H1 (cell line): Measurements from ENCODE around the gene TMPRSS13. TPM values are rescaled to one million over a fixed set of nuclear protein-coding genes. Genes with fewer than 3 reads are reported as not detected.

Source experiments
- CTCF ChIA-PET: fragments of 300-600 bp; sonication (Branson Sonifier 250); formaldehyde crosslinking; loops from one replicate; lab custom pipeline; 2021; ENCODE audit not compliant: partially characterized antibody; lab: Charles Lee
- POLR2A ChIA-PET: fragments of 300-600 bp; sonication (Branson Sonifier 250); formaldehyde crosslinking; loops from one replicate; lab custom pipeline; 2021; ENCODE audit warnings: inconsistent platforms; ENCODE audit not compliant: partially characterized antibody; lab: Charles Lee
- DNase-seq, 2 experiments: peaks; one replicate each; pipeline versions ENCODE4 v3.0.0 to v3.0.0-alpha.2; 2010 to 2022; ENCODE audit warnings: low spot score in 2 of 2, low read depth in 1 of 2, mixed read lengths in 1 of 2
- FAIRE-seq: peaks from 2 replicates; lab custom pipeline; 2011; peaks lifted over from hg19 to GRCh38; lab: Jason Lieb, UNC
- H2AFZ ChIP-seq: 2 replicates; pipeline ENCODE4 v1.8.1; 2012; ENCODE audit warnings: low read length, inconsistent platforms
- H2AK5ac ChIP-seq: 2 replicates; pipeline ENCODE4 v1.6.1; 2013; ENCODE audit warnings: low read depth, low read length
- H2BK120ac ChIP-seq: replicated peaks from 2 replicates; pipeline ENCODE3; 2013; ENCODE audit warnings: low read depth, low read length, inconsistent platforms
- H2BK12ac ChIP-seq: 2 replicates; pipeline ENCODE4 v1.6.1; 2013; ENCODE audit warnings: low read depth, low read length
- H2BK15ac ChIP-seq: 2 replicates; pipeline ENCODE4 v1.6.1; 2013; ENCODE audit warnings: low read length
- H2BK20ac ChIP-seq: 2 replicates; pipeline ENCODE4 v1.6.1; 2013; ENCODE audit warnings: low read length
- H2BK5ac ChIP-seq: 2 replicates; pipeline ENCODE4 v1.6.1; 2013; ENCODE audit warnings: low read depth, low read length
- H3K14ac ChIP-seq: 2 replicates; pipeline ENCODE4 v1.6.1; 2013; ENCODE audit warnings: inconsistent platforms; ENCODE audit not compliant: insufficient read length
- H3K18ac ChIP-seq: 2 replicates; pipeline ENCODE4 v1.6.1; 2013; ENCODE audit warnings: low read length; ENCODE audit errors: extremely low read depth
- H3K23ac ChIP-seq: 2 replicates; pipeline ENCODE4 v1.6.1; 2013; ENCODE audit warnings: inconsistent platforms; ENCODE audit not compliant: insufficient read length
- H3K23me2 ChIP-seq: 2 replicates; pipeline ENCODE4 v1.6.1; 2013; ENCODE audit warnings: low read depth, low read length
- H3K27ac ChIP-seq: 2 replicates; pipeline ENCODE4 v1.6.1; 2011; ENCODE audit warnings: low read depth, low read length, inconsistent platforms
- H3K27me3 ChIP-seq, 4 experiments: replicated peaks in 1 of 4; 1 replicate in 1 of 4; 2 replicates in 3 of 4; pipeline versions ENCODE4 v1.6.1 to v1.8.1; 2011 to 2013; ENCODE audit warnings: low read length in 3 of 4, mild to moderate bottlenecking in 3 of 4, inconsistent platforms in 2 of 4, mixed read lengths in 2 of 4, moderate library complexity in 1 of 4; ENCODE audit not compliant: control insufficient read depth in 3 of 4, insufficient read depth in 3 of 4; ENCODE audit errors: extremely low read depth in 1 of 4
- H3K36me3 ChIP-seq, 4 experiments: 2 replicates each; pipeline versions ENCODE4 v1.6.1 to v1.8.1; 2011 to 2013; ENCODE audit warnings: mild to moderate bottlenecking in 4 of 4, low read length in 3 of 4, moderate library complexity in 2 of 4, control low read depth in 1 of 4, inconsistent platforms in 1 of 4; ENCODE audit not compliant: insufficient read depth in 4 of 4, control insufficient read depth in 2 of 4
- H3K4ac ChIP-seq: replicated peaks from 2 replicates; pipeline ENCODE3; 2013; ENCODE audit warnings: low read length, low read depth, mixed read lengths, inconsistent platforms; ENCODE audit not compliant: insufficient read length
- H3K4me1 ChIP-seq, 4 experiments: replicated peaks in 1 of 4; 1 replicate in 1 of 4; 2 replicates in 3 of 4; pipeline versions ENCODE4 v1.6.1 to v1.8.1; 2011 to 2013; ENCODE audit warnings: low read length in 3 of 4, inconsistent platforms in 2 of 4, mixed read lengths in 1 of 4; ENCODE audit not compliant: insufficient read depth in 4 of 4, control insufficient read depth in 3 of 4
- H3K4me2 ChIP-seq, 2 experiments: 2 replicates each; pipeline versions ENCODE4 v1.6.1 to v1.8.1; 2011 to 2013; ENCODE audit warnings: low read depth in 2 of 2, low read length in 2 of 2, control low read depth in 1 of 2, inconsistent platforms in 1 of 2, mild to moderate bottlenecking in 1 of 2; ENCODE audit not compliant: insufficient read depth in 1 of 2
- H3K4me3 ChIP-seq, 4 experiments: fragments of 200-600, 300-600 bp in 1 of 4; sonication (generic), shearing (Covaris generic), sonication (Bioruptor Twin) in 1 of 4; 2 replicates each; pipeline versions ENCODE4 v1.5.1 to v1.8.1; 2011 to 2016; ENCODE audit warnings: low read length in 4 of 4, low read depth in 3 of 4, control low read depth in 2 of 4, inconsistent platforms in 2 of 4, mild to moderate bottlenecking in 2 of 4, mixed read lengths in 1 of 4, moderate library complexity in 1 of 4; ENCODE audit not compliant: insufficient read depth in 2 of 4; ENCODE audit errors: extremely low read depth in 1 of 4
- H3K56ac ChIP-seq: replicated peaks from 2 replicates; pipeline ENCODE3; 2013; ENCODE audit warnings: low read depth, mild to moderate bottlenecking, mixed read lengths, low read length, inconsistent platforms; ENCODE audit not compliant: insufficient read length
- H3K79me1 ChIP-seq: 2 replicates; pipeline ENCODE4 v1.6.1; 2013; ENCODE audit warnings: low read depth, low read length, control low read depth
- H3K79me2 ChIP-seq, 2 experiments: 2 replicates each; pipeline versions ENCODE4 v1.6.1 to v1.8.1; 2012 to 2013; ENCODE audit warnings: low read length in 2 of 2, mild to moderate bottlenecking in 2 of 2, inconsistent platforms in 1 of 2; ENCODE audit not compliant: insufficient read depth in 2 of 2, control insufficient read depth in 1 of 2
- H3K9ac ChIP-seq, 4 experiments: replicated peaks in 1 of 4; 1 replicate in 1 of 4; 2 replicates in 3 of 4; pipeline versions ENCODE4 v1.6.1 to v1.8.1; 2011 to 2013; ENCODE audit warnings: low read depth in 3 of 4, low read length in 3 of 4, control low read depth in 2 of 4, mild to moderate bottlenecking in 2 of 4, moderate library complexity in 2 of 4, inconsistent platforms in 1 of 4; ENCODE audit errors: extremely low read depth in 1 of 4
- H3K9me3 ChIP-seq, 2 experiments: 2 replicates each; pipeline versions ENCODE4 v1.6.1 to v1.8.1; 2012 to 2013; ENCODE audit warnings: mild to moderate bottlenecking in 2 of 2, moderate library complexity in 2 of 2, control low read depth in 1 of 2, inconsistent platforms in 1 of 2, low read depth in 1 of 2, low read length in 1 of 2, mixed read lengths in 1 of 2; ENCODE audit not compliant: insufficient read depth in 2 of 2
- H4K20me1 ChIP-seq, 2 experiments: replicated peaks in 1 of 2; 2 replicates each; pipeline versions ENCODE3 to v1.8.1; 2011 to 2013; ENCODE audit warnings: inconsistent platforms in 2 of 2, low read length in 2 of 2, mild to moderate bottlenecking in 1 of 2; ENCODE audit not compliant: insufficient read depth in 2 of 2, control insufficient read depth in 1 of 2
- H4K5ac ChIP-seq: 2 replicates; pipeline ENCODE4 v1.6.1; 2013; ENCODE audit warnings: low read length, low read depth, mixed read lengths, inconsistent platforms; ENCODE audit not compliant: insufficient read length
- H4K8ac ChIP-seq: 2 replicates; pipeline ENCODE4 v1.8.0; 2013; ENCODE audit warnings: mild to moderate bottlenecking, moderate library complexity, low read length, inconsistent platforms; ENCODE audit not compliant: insufficient read depth; ENCODE audit errors: extremely low read depth
- H4K91ac ChIP-seq: replicated peaks from 2 replicates; pipeline ENCODE3; 2013; ENCODE audit warnings: low read length, mixed read lengths, inconsistent platforms; ENCODE audit not compliant: insufficient read length
- KDM5A ChIP-seq: fragments of 200-600 bp; IDR thresholded peaks from 2 replicates; pipeline ENCODE4 v1.7.1; 2012; ENCODE audit warnings: mild to moderate bottlenecking, low read length, inconsistent platforms, mixed read lengths
- WGBS, 2 experiments: shearing (Covaris generic) in 1 of 2; methylation state at CpG; one replicate each; pipeline versions ENCODE4 v1.1.6 to v1.1.7; 2013 to 2015; ENCODE audit warnings: low lambda C conversion rate in 2 of 2, mixed read lengths in 2 of 2, inconsistent platforms in 1 of 2, low coverage in 1 of 2, missing lambda C conversion rate in 1 of 2; ENCODE audit not compliant: insufficient replicate concordance in 2 of 2, insufficient coverage in 1 of 2, insufficient read length in 1 of 2; ENCODE audit errors: extremely low coverage in 1 of 2, missing lambda C conversion rate in 1 of 2; 5-methylcytosine and 5-hydroxymethylcytosine counted together
- polyA plus RNA-seq, 7 experiments: library from polyadenylated mRNA; depleted of rRNA in 3 of 7; stranded (reverse) in 5 of 7; unstranded in 2 of 7; fragments of >200 nt in 5 of 7; fragments of 200-250 nt in 2 of 7; gene quantifications; 1 replicate in 5 of 7; 2 replicates in 1 of 7; 4 replicates in 1 of 7; pipeline versions ENCODE4 v1.2.1 to v1.2.3, GENCODE V29; 2011 to 2013; ENCODE audit warnings: missing spikeins in 2 of 7, mixed read lengths in 2 of 7
- total RNA-seq: library from RNA; stranded (reverse); fragmentation: NEBNext Ultra II Directional; extraction: Animal tissue kit (Norgen Biotek cat#: 25700); gene quantifications from 2 replicates; pipeline ENCODE4 v1.2.1, GENCODE V29; 2021

The TMPRSS13 gene
- total and polyA plus RNA-seq, 2 of the 8 experiments (the other 6 are each of a cell fraction or from before 2014, with no cell fraction given) = 0.61 to 0.79 TPM

- ChIA-PET CTCF (interaction anchor here (1.4 to 5.8 kb wide), 5 partner anchors 12 to 87 kb away, joined by 3 to 28 read pairs (median 21); no protein-coding TSS in a partner anchor), POLR2A (no interaction called here)
- Histone ChIP-seq H3K9me3 (no peaks in the 10 kb centered on the region), H3K56ac (no peak overlapping the region), H2BK15ac (no peak overlapping the region), H3K4ac (no peak overlapping the region), H4K5ac (no peak overlapping the region), H3K79me1 (no peaks in the 10 kb centered on the region; the same call in 1 of the 2 replicates), H3K27me3 (no peaks in the 10 kb centered on the region; a peak in 1 of 7 replicates), H3K9ac (no peak overlapping the region), H3K14ac (no peak overlapping the region), H2BK20ac (no peak overlapping the region), H3K18ac (no peak overlapping the region), H2AFZ (no peak overlapping the region), H3K23ac (no peak overlapping the region), H3K4me3 (no peak overlapping the region), H3K27ac (no peak overlapping the region), H3K4me2 (no peak overlapping the region), H4K8ac (no peak overlapping the region), H3K23me2 (no peaks in the 10 kb centered on the region), H4K91ac (no peak overlapping the region), H2BK5ac (no peak overlapping the region), H3K36me3 (no peaks in the 10 kb centered on the region), H2BK12ac (no peak overlapping the region), H4K20me1 (peaks cover 6 to 11% of the 10 kb centered on the region in 2 experiments), H2AK5ac (no peak overlapping the region), H3K79me2 (peaks cover 0 to 30% of the 10 kb centered on the region in 2 experiments; a peak in 2 of 4 replicates), H3K4me1 (peaks cover 6 to 19% (median 15%) of the 10 kb centered on the region in 4 experiments), H2BK120ac (no peak overlapping the region)
- DNase-seq (no peak), FAIRE-seq (no peak)
- TF ChIP-seq KDM5A = no peak
- 93% methylated on average over 10 of the region's 10 CpGs; no CpG with 5 or more reads in 1 of the 2 experiments for WGBS, 2 experiments
Observed at GRCh38 chr11:117859061-117859460, 70.1 kb downstream of the TMPRSS13 start.
